Suprapubic skin (tissue), 3 donors: Measurements from ENCODE around the gene IL4I1.

Experiments
- POLR2A ChIP-seq, 2 donors: fragments of 450-650 bp; IDR thresholded peaks; one replicate each; pipeline ENCODE4 v1.6.1; 2017; ENCODE audit warnings: antibody characterized with exemption in 2 of 2, mild to moderate bottlenecking in 2 of 2, moderate library complexity in 2 of 2
- TF ChIP-seq, protein P1 (sequence below), 2 donors: fragments of 200-600 bp in 1 of 2; fragments of 450-650 bp in 1 of 2; sonication (generic) in 1 of 2; IDR thresholded peaks; one replicate each; pipeline ENCODE4 v1.5.1; 2016 to 2019; ENCODE audit warnings: antibody characterized with exemption in 2 of 2, mild to moderate bottlenecking in 1 of 2, moderate library complexity in 1 of 2

DNA sequence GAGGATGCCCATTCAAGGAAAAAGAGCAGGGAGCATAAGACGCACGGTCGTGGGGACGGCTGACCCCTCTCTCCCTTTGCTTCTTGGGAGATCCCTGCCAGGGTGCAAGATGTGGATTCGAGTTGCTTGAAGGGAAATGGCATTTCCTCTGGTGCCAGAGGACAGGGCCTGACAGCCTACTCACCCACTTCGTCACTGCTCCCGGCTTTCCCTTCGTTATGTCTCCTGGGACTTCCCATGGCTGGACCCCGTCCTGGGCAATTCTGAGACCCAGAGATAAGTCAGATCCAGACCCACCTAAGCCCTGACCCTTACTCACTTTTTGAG lies 18.0 kb downstream of the IL4I1 start:
- TF ChIP-seq, protein P1, sequence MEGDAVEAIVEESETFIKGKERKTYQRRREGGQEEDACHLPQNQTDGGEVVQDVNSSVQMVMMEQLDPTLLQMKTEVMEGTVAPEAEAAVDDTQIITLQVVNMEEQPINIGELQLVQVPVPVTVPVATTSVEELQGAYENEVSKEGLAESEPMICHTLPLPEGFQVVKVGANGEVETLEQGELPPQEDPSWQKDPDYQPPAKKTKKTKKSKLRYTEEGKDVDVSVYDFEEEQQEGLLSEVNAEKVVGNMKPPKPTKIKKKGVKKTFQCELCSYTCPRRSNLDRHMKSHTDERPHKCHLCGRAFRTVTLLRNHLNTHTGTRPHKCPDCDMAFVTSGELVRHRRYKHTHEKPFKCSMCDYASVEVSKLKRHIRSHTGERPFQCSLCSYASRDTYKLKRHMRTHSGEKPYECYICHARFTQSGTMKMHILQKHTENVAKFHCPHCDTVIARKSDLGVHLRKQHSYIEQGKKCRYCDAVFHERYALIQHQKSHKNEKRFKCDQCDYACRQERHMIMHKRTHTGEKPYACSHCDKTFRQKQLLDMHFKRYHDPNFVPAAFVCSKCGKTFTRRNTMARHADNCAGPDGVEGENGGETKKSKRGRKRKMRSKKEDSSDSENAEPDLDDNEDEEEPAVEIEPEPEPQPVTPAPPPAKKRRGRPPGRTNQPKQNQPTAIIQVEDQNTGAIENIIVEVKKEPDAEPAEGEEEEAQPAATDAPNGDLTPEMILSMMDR (IDR thresholded peaks at IDR 0.05), result no peak
- no peak for TF ChIP-seq POLR2A (IDR thresholded peaks at IDR 0.05)
